ENCODE data around the gene PELI2.

PELI2 gene

GRCh38 chr14:56102941-56103340 lies 15.3 kb upstream of the PELI2 start (continued):
- TF ChIP-seq, protein P1, sequence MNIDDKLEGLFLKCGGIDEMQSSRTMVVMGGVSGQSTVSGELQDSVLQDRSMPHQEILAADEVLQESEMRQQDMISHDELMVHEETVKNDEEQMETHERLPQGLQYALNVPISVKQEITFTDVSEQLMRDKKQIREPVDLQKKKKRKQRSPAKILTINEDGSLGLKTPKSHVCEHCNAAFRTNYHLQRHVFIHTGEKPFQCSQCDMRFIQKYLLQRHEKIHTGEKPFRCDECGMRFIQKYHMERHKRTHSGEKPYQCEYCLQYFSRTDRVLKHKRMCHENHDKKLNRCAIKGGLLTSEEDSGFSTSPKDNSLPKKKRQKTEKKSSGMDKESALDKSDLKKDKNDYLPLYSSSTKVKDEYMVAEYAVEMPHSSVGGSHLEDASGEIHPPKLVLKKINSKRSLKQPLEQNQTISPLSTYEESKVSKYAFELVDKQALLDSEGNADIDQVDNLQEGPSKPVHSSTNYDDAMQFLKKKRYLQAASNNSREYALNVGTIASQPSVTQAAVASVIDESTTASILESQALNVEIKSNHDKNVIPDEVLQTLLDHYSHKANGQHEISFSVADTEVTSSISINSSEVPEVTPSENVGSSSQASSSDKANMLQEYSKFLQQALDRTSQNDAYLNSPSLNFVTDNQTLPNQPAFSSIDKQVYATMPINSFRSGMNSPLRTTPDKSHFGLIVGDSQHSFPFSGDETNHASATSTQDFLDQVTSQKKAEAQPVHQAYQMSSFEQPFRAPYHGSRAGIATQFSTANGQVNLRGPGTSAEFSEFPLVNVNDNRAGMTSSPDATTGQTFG (tag by site-specific recombination; IDR thresholded peaks at IDR 0.05; ENCODE audit: borderline replicate concordance), result no peak
- TF ChIP-seq ZNF391 (tag by site-specific recombination; IDR thresholded peaks at IDR 0.05; ENCODE audit: borderline replicate concordance, low read depth), result no peak
- no peak for TF ChIP-seq ZNF629 (tag by site-specific recombination; IDR thresholded peaks at IDR 0.05)
- TF ChIP-seq ZNF639 (tag by site-specific recombination; IDR thresholded peaks at IDR 0.05), result no peak
- no peak for TF ChIP-seq ZNF785 (tag by site-specific recombination; IDR thresholded peaks at IDR 0.05)
- TF ChIP-seq ZNF157 (tag by site-specific recombination; IDR thresholded peaks at IDR 0.05), result no peak

- H3K36me3 ChIP-seq (ENCODE audit: control insufficient read depth in 2 of 2, insufficient read depth in 1 of 2, low read length in 2 of 2), result no peaks in the 10 kb centered on the region
- no peaks in the 10 kb centered on the region for H3K9me3 ChIP-seq (ENCODE audit: control insufficient read depth, insufficient read depth, low read depth, low read length)
- ChIA-PET CTCF (interaction anchor here (1.4 kb wide), 1 partner anchor 232 kb away, joined by 5 read pairs; no protein-coding TSS in a partner anchor), POLR2A (no interaction called here)
- no peak overlapping the region for H3K4me3 ChIP-seq (ENCODE audit: low read depth, low read length)
- H3K27ac ChIP-seq (ENCODE audit: extremely low read depth, low read depth, low read length), result no peak overlapping the region
- H3K4me1 ChIP-seq (ENCODE audit: control insufficient read depth, insufficient read depth, low read length), result no peaks in the 10 kb centered on the region
- no peak for TF ChIP-seq ZNF670 (tag by site-specific recombination; IDR thresholded peaks at IDR 0.05; ENCODE audit: low read depth)
- no peak for TF ChIP-seq ZNF701 (tag by site-specific recombination; IDR thresholded peaks at IDR 0.05)
- no peak for TF ChIP-seq REST (tag by site-specific recombination; IDR thresholded peaks at IDR 0.05)
- TF ChIP-seq ZBTB48 (tag by site-specific recombination; IDR thresholded peaks at IDR 0.05), result no peak
- no peak for TF ChIP-seq ZNF585B (tag by site-specific recombination; IDR thresholded peaks at IDR 0.05)
- TF ChIP-seq ZNF791 (tag by site-specific recombination; IDR thresholded peaks at IDR 0.05), result no peak
- no peak for TF ChIP-seq WT1 (tag by site-specific recombination; IDR thresholded peaks at IDR 0.05)
- no peak for TF ChIP-seq SP3 (tag by site-specific recombination; IDR thresholded peaks at IDR 0.05)
- no peak for TF ChIP-seq CTCF (tag by site-specific recombination; IDR thresholded peaks at IDR 0.05)
Measured at GRCh38 chr14:56107615-56108014, 10.6 kb upstream of the PELI2 start.

- no peaks in the 10 kb centered on the region for H3K4me1 ChIP-seq (ENCODE audit: control insufficient read depth, insufficient read depth, low read length)
- H3K36me3 ChIP-seq (ENCODE audit: control insufficient read depth in 2 of 2, insufficient read depth in 1 of 2, low read length in 2 of 2), result no peaks in the 10 kb centered on the region
- no peak for TF ChIP-seq OVOL3 (tag by site-specific recombination; IDR thresholded peaks at IDR 0.05)
- POLR2A ChIA-PET, result no interaction called here
- no peaks in the 10 kb centered on the region for H3K9me3 ChIP-seq (ENCODE audit: control insufficient read depth, insufficient read depth, low read depth, low read length)
- H3K27ac ChIP-seq (ENCODE audit: extremely low read depth, low read depth, low read length), result no peak overlapping the region
- CTCF ChIA-PET, result no interaction called here
- H3K4me3 ChIP-seq (ENCODE audit: low read depth, low read length), result no peak overlapping the region
Measured at GRCh38 chr14:56108057-56108456, 10.2 kb upstream of the PELI2 start.
